CD4-positive, alpha-beta T cell (primary cell): ENCODE measurements around the gene FCHSD2. TPM values are rescaled to one million over a fixed set of nuclear protein-coding genes. Genes with fewer than 3 reads are reported as not detected.
A peak's percentile ranks its signal among the peaks of the same experiment; 100 is the strongest.

Source experiments
- ATAC-seq: fragments of 200-7000 bp; cut with Tn5 transposase; one replicate; pipeline ENCODE4 v1.10.0; 2022; ENCODE audit warnings: mild to moderate bottlenecking; ENCODE audit not compliant: poor library complexity
- CTCF ChIA-PET: fragments of 350-600 bp; sonication (Branson Sonifier 250); formaldehyde crosslinking; loops from one replicate; lab custom pipeline; 2021; ENCODE audit warnings: antibody characterized with exemption, inconsistent platforms; lab: Charles Lee
- POLR2A ChIA-PET: fragments of 350-600 bp; sonication (Branson Sonifier 250); formaldehyde crosslinking; loops from one replicate; lab custom pipeline; 2021; ENCODE audit warnings: antibody characterized with exemption, inconsistent platforms; lab: Charles Lee
- DNase-seq, 14 experiments: peaks; one replicate each; pipeline ENCODE4 v3.0.0-alpha.2; 2013 to 2020; ENCODE audit warnings: mixed read lengths in 2 of 14
- H3K27ac ChIP-seq, 2 donors: one replicate each; pipeline versions ENCODE4 v1.5.1 to v1.7.0; 2013; ENCODE audit warnings: low read length in 2 of 2, low read depth in 1 of 2, mild to moderate bottlenecking in 1 of 2
- H3K27me3 ChIP-seq, 2 experiments: 1 replicate in 1 of 2; 2 replicates in 1 of 2; pipeline versions ENCODE4 v1.6.1 to v1.7.0; 2013; ENCODE audit warnings: low read length in 2 of 2, control low read depth in 1 of 2, mild to moderate bottlenecking in 1 of 2, moderate library complexity in 1 of 2; ENCODE audit not compliant: insufficient read depth in 2 of 2, control insufficient read depth in 1 of 2
- H3K36me3 ChIP-seq: one replicate; pipeline ENCODE4 v1.6.1; 2013; ENCODE audit warnings: low read length, control low read depth; ENCODE audit not compliant: insufficient read depth
- H3K4me1 ChIP-seq: one replicate; pipeline ENCODE4 v1.6.1; 2013; ENCODE audit warnings: low read length, control low read depth; ENCODE audit not compliant: insufficient read depth
- H3K4me3 ChIP-seq: one replicate; pipeline ENCODE4 v1.5.1; 2013; ENCODE audit warnings: mild to moderate bottlenecking, low read length, moderate library complexity
- H3K9me3 ChIP-seq, 2 experiments: 1 replicate in 1 of 2; 2 replicates in 1 of 2; pipeline versions ENCODE4 v1.6.1 to v1.7.0; 2013; ENCODE audit warnings: low read length in 2 of 2, mild to moderate bottlenecking in 2 of 2, control low read depth in 1 of 2, moderate library complexity in 1 of 2; ENCODE audit not compliant: control insufficient read depth in 1 of 2, insufficient read depth in 1 of 2
- H3K27ac Mint-ChIP-seq: one replicate; pipeline ENCODE4 v1.8.0; 2020; ENCODE audit warnings: mixed read lengths
- H3K27me3 Mint-ChIP-seq: one replicate; pipeline ENCODE4 v1.8.0; 2021; ENCODE audit warnings: mixed read lengths
- H3K36me3 Mint-ChIP-seq: one replicate; pipeline ENCODE4 v1.8.0; 2021; ENCODE audit warnings: low read depth, mixed read lengths
- H3K4me1 Mint-ChIP-seq: one replicate; pipeline ENCODE4 v1.8.0; 2021; ENCODE audit warnings: low read depth, mixed read lengths
- H3K4me3 Mint-ChIP-seq: one replicate; pipeline ENCODE4 v1.8.0; 2020; ENCODE audit warnings: mild to moderate bottlenecking, mixed read lengths
- H3K9me3 Mint-ChIP-seq: one replicate; pipeline ENCODE4 v1.8.0; 2020; ENCODE audit warnings: mixed read lengths
- CTCF ChIP-seq: fragments of 200-600 bp; IDR thresholded peaks from one replicate; pipeline ENCODE4 v1.8.0; 2022; ENCODE audit warnings: antibody characterized with exemption, mild to moderate bottlenecking
- intact Hi-C, 2 experiments: fragments of 100-400 bp; cut with DNase I in 1 of 2; cut with micrococcal nuclease in 1 of 2; formaldehyde crosslinking; loops; one replicate each; pipeline versions ENCODE4 v1.15.1 to v1.9.0; 2023 to 2025; cut with DNase I, micrococcal nuclease
- total RNA-seq, 174 experiments: library from RNA in 2 of 174; stranded (reverse) in 2 of 174; gene quantifications; one replicate each; pipeline ENCODE4 v1.2.3 and lab custom pipeline; 2021 to 2026

FCHSD2 gene
- total RNA-seq, 2 experiments from 2014 or later: 48.6 to 50.7 TPM

GRCh38 chr11:73185680-73186293, 43.7 kb upstream of the FCHSD2 start:
- no peak for TF ChIP-seq CTCF
- Histone ChIP-seq H3K36me3 (no peaks in the 10 kb centered on the region), H3K4me3 (no peak overlapping the region), H3K4me1 (peaks cover 10% of the 10 kb centered on the region), H3K9me3 (no peaks in the 10 kb centered on the region), H3K27me3 (no peaks in the 10 kb centered on the region), H3K27ac (no peak overlapping the region)
- CTCF ChIA-PET: interaction anchor here (0.8 to 2.0 kb wide), 4 partner anchors 15 to 354 kb away, joined by 3 to 4 read pairs (median 4); no protein-coding TSS in a partner anchor
- intact Hi-C loops: loop anchor here in 1 of 2 experiments (5.0 kb wide), 1 partner anchor 152 kb away; no protein-coding TSS in a partner anchor
- H3K27me3 Mint-ChIP-seq: peaks cover 4% of the 10 kb centered on the region
- no peak overlapping the region for H3K27ac Mint-ChIP-seq
- POLR2A ChIA-PET: no interaction called here
- no peak overlapping the region for H3K4me3 Mint-ChIP-seq
- no peaks in the 10 kb centered on the region for H3K9me3 Mint-ChIP-seq
- no peaks in the 10 kb centered on the region for H3K36me3 Mint-ChIP-seq
- ATAC-seq: no peak
- H3K4me1 Mint-ChIP-seq: no peaks in the 10 kb centered on the region
- DNase-seq: peak in 2 of 14 experiments; percentile 28 to 43

GRCh38 chr11:73184953-73185671, 43.0 kb upstream of the FCHSD2 start:
- Mint-ChIP-seq H3K36me3 (no peaks in the 10 kb centered on the region), H3K4me3 (no peak overlapping the region), H3K4me1 (no peaks in the 10 kb centered on the region), H3K27me3 (peaks cover 4% of the 10 kb centered on the region), H3K27ac (no peak overlapping the region), H3K9me3 (no peaks in the 10 kb centered on the region)
- Histone ChIP-seq H3K9me3 (no peaks in the 10 kb centered on the region), H3K4me1 (peaks cover 10% of the 10 kb centered on the region), H3K27ac (no peak overlapping the region), H3K4me3 (no peak overlapping the region), H3K27me3 (no peaks in the 10 kb centered on the region), H3K36me3 (no peaks in the 10 kb centered on the region)
- intact Hi-C loops: loop anchor here in 1 of 2 experiments (5.0 kb wide), 1 partner anchor 152 kb away; no protein-coding TSS in a partner anchor
- TF ChIP-seq CTCF: peak; percentile 67
- ATAC-seq (peak; percentile 76), DNase-seq (peak in 13 of 14 experiments; percentile 7 to 67 (median 31))
- ChIA-PET POLR2A (no interaction called here), CTCF (interaction anchor here (0.8 to 2.0 kb wide), 4 partner anchors 16 to 354 kb away, joined by 3 to 4 read pairs (median 4); no protein-coding TSS in a partner anchor)

- Histone ChIP-seq H3K27me3 (no peaks in the 10 kb centered on the region), H3K4me3 (no peak overlapping the region), H3K4me1 (peaks cover 15% of the 10 kb centered on the region), H3K36me3 (no peaks in the 10 kb centered on the region), H3K9me3 (no peaks in the 10 kb centered on the region), H3K27ac (no peak overlapping the region)
- no peaks in the 10 kb centered on the region for H3K4me1 Mint-ChIP-seq
- peaks cover 4% of the 10 kb centered on the region for H3K27me3 Mint-ChIP-seq
- no peaks in the 10 kb centered on the region for H3K36me3 Mint-ChIP-seq
- DNase-seq: no peak
- intact Hi-C loops: no loop called here
- H3K9me3 Mint-ChIP-seq: no peaks in the 10 kb centered on the region
- CTCF ChIA-PET: no interaction called here
- no peak for ATAC-seq
- H3K4me3 Mint-ChIP-seq: no peak overlapping the region
- POLR2A ChIA-PET: no interaction called here
- no peak for TF ChIP-seq CTCF
- no peak overlapping the region for H3K27ac Mint-ChIP-seq
These were observed 40.8 kb upstream of the FCHSD2 start for GRCh38 chr11:73182824-73183321.
